K562 (cell line): ENCODE results near the gene RANBP3. TPM values are rescaled to one million over a fixed set of nuclear protein-coding genes. Genes with fewer than 3 reads are reported as not detected.

Experiments used
- ARHGAP35 ChIP-seq: fragments of 450-650 bp; IDR thresholded peaks from 2 replicates; pipeline ENCODE4 v1.6.1; 2018; ENCODE audit not compliant: partially characterized antibody
- BMI1 ChIP-seq: fragments of 150-350 bp; IDR thresholded peaks from 2 replicates; pipeline ENCODE4 v1.6.1; 2014; ENCODE audit warnings: low read length
- CBFA2T2 ChIP-seq: fragments of 450-650 bp; conservative IDR thresholded peaks from 2 replicates; pipeline ENCODE4 v1.6.1; 2017; ENCODE audit warnings: mild to moderate bottlenecking
- CBFA2T3 ChIP-seq: fragments of 450-650 bp; IDR thresholded peaks from 2 replicates; pipeline ENCODE4 v1.6.1; 2017
- CHD1 ChIP-seq: fragments of 200-600 bp; sonication (generic); IDR thresholded peaks from one replicate; pipeline ENCODE4 v1.6.1; 2012; ENCODE audit warnings: mild to moderate bottlenecking, moderate library complexity, low read length, inconsistent platforms
- CHD2 ChIP-seq: IDR thresholded peaks from 2 replicates; pipeline ENCODE4 v1.6.1; 2011; ENCODE audit warnings: low read depth, low read length
- CTCFL ChIP-seq: IDR thresholded peaks from 2 replicates; pipeline ENCODE4 v1.6.1; 2011; ENCODE audit warnings: borderline replicate concordance, low read depth, mild to moderate bottlenecking, moderate library complexity, low read length; ENCODE audit not compliant: insufficient read depth, poor library complexity, severe bottlenecking
- CUX1 ChIP-seq: fragments of 200-800 bp; sonication (Bioruptor generic); IDR thresholded peaks from 2 replicates; pipeline ENCODE4 v1.6.1; 2016; ENCODE audit warnings: missing genetic modification characterization, missing compliant biosample characterization
- DNMT1 ChIP-seq: fragments of 450-650 bp; IDR thresholded peaks from 2 replicates; pipeline ENCODE4 v1.6.1; 2016; ENCODE audit warnings: antibody characterized with exemption, mild to moderate bottlenecking
- EHMT2 ChIP-seq: fragments of 450-650 bp; IDR thresholded peaks from 2 replicates; pipeline ENCODE4 v1.6.1; 2018; ENCODE audit warnings: antibody characterized with exemption
- FIP1L1 ChIP-seq: fragments of 200-400 bp; formaldehyde crosslinking; IDR thresholded peaks from 2 replicates; pipeline ENCODE4 v1.6.1; 2018; ENCODE audit warnings: mild to moderate bottlenecking, low read depth, low read length; ENCODE audit not compliant: poor library complexity, severe bottlenecking
- FOXM1 ChIP-seq, 2 experiments: fragments of 450-650 bp in 1 of 2; sonication (generic) in 1 of 2; formaldehyde crosslinking in 1 of 2; IDR thresholded peaks; 2 replicates each; pipeline versions ENCODE4 v1.6.1 to v1.9.0; 2017 to 2022; ENCODE audit warnings: low read depth in 2 of 2, mild to moderate bottlenecking in 2 of 2, missing genetic modification reagents in 1 of 2, moderate library complexity in 1 of 2
- GABPA ChIP-seq: fragments of 200-800 bp; sonication (Bioruptor generic); conservative IDR thresholded peaks from 2 replicates; pipeline ENCODE4 v1.6.1; 2016; ENCODE audit warnings: low read depth, missing genetic modification characterization, missing compliant biosample characterization
- GATAD2A ChIP-seq: fragments of 450-650 bp; IDR thresholded peaks from 2 replicates; pipeline ENCODE4 v1.6.1; 2017
- HNRNPH1 ChIP-seq: fragments of 200-400 bp; formaldehyde crosslinking; optimal IDR thresholded peaks from 2 replicates; pipeline ENCODE3; 2017; ENCODE audit warnings: low read depth, mild to moderate bottlenecking, low read length, moderate library complexity
- HSF4 ChIP-seq: fragments of 250-450 bp; sonication (Bioruptor Pico); IDR thresholded peaks from 2 replicates; pipeline ENCODE4 v2.1.2; 2022; ENCODE audit warnings: mild to moderate bottlenecking, moderate library complexity, borderline replicate concordance
- MBD2 ChIP-seq: sonication (generic); IDR thresholded peaks from 2 replicates; pipeline ENCODE4 v1.6.1; 2016; ENCODE audit warnings: low read depth, borderline replicate concordance
- SMARCC2 ChIP-seq: fragments of 450-650 bp; IDR thresholded peaks from 2 replicates; pipeline ENCODE4 v1.6.1; 2017; ENCODE audit warnings: antibody characterized with exemption, moderate library complexity, mild to moderate bottlenecking, low read depth
- SMARCE1 ChIP-seq: fragments of 450-650 bp; IDR thresholded peaks from 2 replicates; pipeline ENCODE4 v1.7.1; 2016; ENCODE audit warnings: mild to moderate bottlenecking
- ZBTB9 ChIP-seq: fragments of 450-650 bp; formaldehyde crosslinking; IDR thresholded peaks from 2 replicates; pipeline ENCODE4 v1.4.0; 2020; ENCODE audit warnings: mild to moderate bottlenecking, moderate library complexity
- ZFP36 ChIP-seq: fragments of 150-350 bp; IDR thresholded peaks from 2 replicates; pipeline ENCODE4 v1.6.1; 2018; ENCODE audit warnings: low read length, low read depth; ENCODE audit not compliant: partially characterized antibody
- ZNF785 ChIP-seq: fragments of 250-450 bp; sonication (Bioruptor Pico); IDR thresholded peaks from 2 replicates; pipeline ENCODE4 v1.4.0; 2020; ENCODE audit warnings: mild to moderate bottlenecking
- polyA plus RNA-seq, 8 experiments: library from polyadenylated mRNA; depleted of rRNA in 4 of 8; stranded (reverse) in 5 of 8; unstranded in 3 of 8; fragments of >200 nt; fragmentation: Nextera tagmentation in 2 of 8; fragmentation: Illumina TruSeq in 1 of 8; extraction: Ambion mirVana in 2 of 8; extraction: Trizol in 1 of 8; gene quantifications; 2 replicates each; pipeline versions ENCODE4 v1.2.1 to v1.2.3, GENCODE V29; 2011 to 2014; ENCODE audit warnings: inconsistent platforms in 1 of 8, missing spikeins in 1 of 8
- total RNA-seq, 7 experiments: library from RNA; depleted of rRNA in 6 of 7; stranded (reverse); fragments of >200 nt in 6 of 7; fragmentation: Illumina TruSeq in 2 of 7; extraction: Trizol in 2 of 7; gene quantifications; 2 replicates each; pipeline versions ENCODE4 v1.2.1 to v1.2.3, GENCODE V29; 2011 to 2021; ENCODE audit warnings: low replicate concordance in 1 of 7

Gene RANBP3
- total and polyA plus RNA-seq, 9 of the 15 experiments (the other 6 are each of a cell fraction or from before 2014, with no cell fraction given): 0.90 to 95.1 (median 63.2) TPM

- TF ChIP-seq CUX1 (CRISPR knock-in tag) (no peak), SMARCE1 (no peak), GABPA (tag) (0 out of 2 replicates have a peak, but pooled peaks have one; percentile 1), GATAD2A (no peak), BMI1 (no peak), HNRNPH1 (no peak), FOXM1 (IDR thresholded peaks at IDR 0.05; ENCODE audit: low read depth) (no peak), FOXM1 (CRISPR knock-in tag; IDR thresholded peaks at IDR 0.05; ENCODE audit: low read depth) (no peak), CBFA2T3 (no peak), CHD1 (peak; percentile 31), CBFA2T2 (no peak), ZFP36 (no peak), MBD2 (no peak), FIP1L1 (no peak), ZBTB9 (CRISPR knock-in tag) (peak; percentile 60; the same call in 1 of the 2 replicates), DNMT1 (no peak), ARHGAP35 (no peak), HSF4 (CRISPR knock-in tag) (no peak), SMARCC2 (0 out of 2 replicates have a peak, but pooled peaks have one; percentile 45), CTCFL (no peak), CHD2 (no peak), ZNF785 (no peak), EHMT2 (no peak)
Measured at GRCh38 chr19:5953680-5954213, 24.2 kb downstream of the RANBP3 start (continued).
